ENCODE data around the gene NAXE.
"Not testable (repeated sequence)": the region's sequence is repeated elsewhere in the genome, so short reads cannot be mapped to it uniquely, and the experiment has no call there.

Gene NAXE

DNA sequence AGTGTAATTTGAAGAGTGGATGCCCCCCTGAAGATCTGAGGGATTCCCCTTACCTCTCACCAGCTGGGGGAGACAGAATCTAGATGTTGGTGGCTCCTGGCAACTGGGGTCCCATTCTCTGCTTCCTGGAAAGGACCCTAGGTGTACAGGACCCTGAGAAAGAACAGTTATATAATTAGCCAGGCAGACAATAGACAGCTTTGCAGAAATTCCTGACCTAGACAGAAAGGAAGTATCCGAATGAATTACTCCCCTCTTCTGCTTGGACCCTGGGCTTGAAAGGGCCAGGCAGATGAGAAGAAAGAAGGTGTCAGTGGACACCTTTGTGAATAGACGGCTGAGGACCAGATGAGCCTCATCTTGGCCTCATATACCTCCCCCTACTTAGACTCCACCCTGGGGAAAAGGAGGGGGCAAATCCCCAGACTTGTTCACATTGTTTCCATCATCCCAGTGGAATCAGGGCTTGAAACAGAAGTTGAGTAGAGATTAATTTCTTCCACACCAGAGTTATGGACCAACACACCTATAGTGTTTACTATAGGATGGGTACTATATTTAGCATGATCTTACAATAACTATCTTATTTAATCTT is 17.4 kb upstream of the NAXE start:
- Histone ChIP-seq H3K27me3 (ENCODE audit: control insufficient read depth, insufficient read depth, low read length) (peaks cover 3% of the 10 kb centered on the region), H3K9ac (ENCODE audit: low read length) (no peak overlapping the region), H3K36me3 (ENCODE audit: control insufficient read depth, insufficient read depth, low read length) (no peaks in the 10 kb centered on the region), H3K27ac (ENCODE audit: low read depth, low read length) (no peak overlapping the region), H3K4me1 (ENCODE audit: control insufficient read depth, insufficient read depth, low read length) (peaks cover 7% of the 10 kb centered on the region), H3K4me3 (ENCODE audit: low read length) (no peak overlapping the region)

DNA sequence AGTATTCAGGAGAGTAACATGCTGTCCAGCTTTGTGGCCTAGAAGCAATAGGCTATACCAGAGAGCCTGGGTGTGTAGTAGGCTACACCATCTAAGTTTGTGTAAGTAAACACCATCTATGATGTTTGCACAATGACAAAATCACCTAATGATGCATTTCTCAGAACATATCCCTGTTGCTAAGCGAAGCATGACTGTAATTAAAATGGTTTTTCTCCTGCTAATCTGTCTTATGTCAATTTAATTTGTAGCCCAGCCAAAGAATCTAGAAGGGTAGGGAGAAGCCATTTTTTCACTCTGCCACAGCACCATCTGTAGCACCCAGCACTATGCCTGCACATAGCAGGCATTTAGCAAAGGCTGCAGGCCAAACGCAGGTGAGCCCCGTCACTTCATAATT is 14.0 kb upstream of the NAXE start:
- Histone ChIP-seq H3K4me3 (ENCODE audit: low read length) (no peak overlapping the region), H3K27ac (ENCODE audit: low read depth, low read length) (no peak overlapping the region), H3K9ac (ENCODE audit: low read length) (no peak overlapping the region), H3K4me1 (ENCODE audit: control insufficient read depth, insufficient read depth, low read length) (no peaks in the 10 kb centered on the region), H3K36me3 (ENCODE audit: control insufficient read depth, insufficient read depth, low read length) (no peaks in the 10 kb centered on the region), H3K27me3 (ENCODE audit: control insufficient read depth, insufficient read depth, low read length) (peaks cover 3% of the 10 kb centered on the region)

DNA sequence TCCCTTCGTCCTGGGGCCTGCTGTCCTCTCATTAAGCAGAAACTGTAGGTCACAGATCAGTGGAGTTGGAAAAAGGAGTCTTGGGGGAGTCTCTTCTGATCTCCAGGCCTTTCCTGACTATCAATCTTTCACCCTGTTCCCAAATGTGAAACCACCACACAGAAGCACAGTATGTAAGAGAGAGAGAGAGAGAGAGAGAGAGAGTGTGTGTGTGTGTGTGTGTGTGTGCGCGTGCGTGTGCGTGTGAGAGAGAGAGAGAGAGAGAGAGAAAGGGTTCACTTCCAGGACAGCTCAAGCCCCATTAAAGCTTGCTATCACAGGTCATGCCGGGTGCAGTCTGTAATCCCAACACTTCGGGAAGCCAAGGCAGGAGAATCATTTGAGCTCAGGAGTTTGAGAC is 13.5 kb upstream of the NAXE start:
- Histone ChIP-seq H3K4me3 (ENCODE audit: low read length) (no peak overlapping the region), H3K27me3 (ENCODE audit: control insufficient read depth, insufficient read depth, low read length) (peaks cover 2% of the 10 kb centered on the region), H3K4me1 (ENCODE audit: control insufficient read depth, insufficient read depth, low read length) (no peaks in the 10 kb centered on the region), H3K27ac (ENCODE audit: low read depth, low read length) (no peak overlapping the region), H3K36me3 (ENCODE audit: control insufficient read depth, insufficient read depth, low read length) (no peaks in the 10 kb centered on the region), H3K9ac (ENCODE audit: low read length) (no peak overlapping the region)

DNA sequence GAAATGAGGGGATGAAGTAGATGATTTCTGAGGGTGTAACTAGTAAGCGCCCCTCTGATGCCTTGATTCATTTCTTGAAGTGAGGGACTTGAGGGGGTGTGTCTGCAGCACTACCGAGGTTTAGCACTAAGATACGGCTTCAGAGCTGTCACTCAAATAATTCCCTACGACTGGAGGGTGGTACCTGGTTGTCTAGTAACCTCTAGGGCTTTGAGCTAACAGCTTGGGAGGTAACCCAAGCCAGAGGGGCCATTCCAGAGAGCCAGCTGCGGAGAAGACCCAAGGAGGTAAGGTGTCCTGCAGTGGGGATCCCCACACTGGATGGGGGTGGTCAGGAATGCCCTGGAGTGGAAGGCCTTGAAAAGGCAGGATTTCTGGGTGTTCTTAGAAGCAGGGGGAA is 12.1 kb upstream of the NAXE start, which contains the start of gene TTC24:
Gene TTC24, plus strand, starts transcription at position 252 of the 400 bp plus-strand sequence. CDS start 1,642 bp downstream, outside the sequence.
- no peak within 1 kb of the TSS for H3K27ac ChIP-seq (ENCODE audit: low read depth, low read length)
- H3K9ac ChIP-seq (ENCODE audit: low read length) = no peak within 1 kb of the TSS
- H3K4me3 ChIP-seq (ENCODE audit: low read length) = no peak within 1 kb of the TSS
- no peaks in the 10 kb centered on the region for H3K27me3 ChIP-seq (ENCODE audit: control insufficient read depth, insufficient read depth, low read length)
- H3K36me3 ChIP-seq (ENCODE audit: control insufficient read depth, insufficient read depth, low read length) = no peaks in the 10 kb centered on the region
- no peaks in the 10 kb centered on the region for H3K4me1 ChIP-seq (ENCODE audit: control insufficient read depth, insufficient read depth, low read length)

DNA sequence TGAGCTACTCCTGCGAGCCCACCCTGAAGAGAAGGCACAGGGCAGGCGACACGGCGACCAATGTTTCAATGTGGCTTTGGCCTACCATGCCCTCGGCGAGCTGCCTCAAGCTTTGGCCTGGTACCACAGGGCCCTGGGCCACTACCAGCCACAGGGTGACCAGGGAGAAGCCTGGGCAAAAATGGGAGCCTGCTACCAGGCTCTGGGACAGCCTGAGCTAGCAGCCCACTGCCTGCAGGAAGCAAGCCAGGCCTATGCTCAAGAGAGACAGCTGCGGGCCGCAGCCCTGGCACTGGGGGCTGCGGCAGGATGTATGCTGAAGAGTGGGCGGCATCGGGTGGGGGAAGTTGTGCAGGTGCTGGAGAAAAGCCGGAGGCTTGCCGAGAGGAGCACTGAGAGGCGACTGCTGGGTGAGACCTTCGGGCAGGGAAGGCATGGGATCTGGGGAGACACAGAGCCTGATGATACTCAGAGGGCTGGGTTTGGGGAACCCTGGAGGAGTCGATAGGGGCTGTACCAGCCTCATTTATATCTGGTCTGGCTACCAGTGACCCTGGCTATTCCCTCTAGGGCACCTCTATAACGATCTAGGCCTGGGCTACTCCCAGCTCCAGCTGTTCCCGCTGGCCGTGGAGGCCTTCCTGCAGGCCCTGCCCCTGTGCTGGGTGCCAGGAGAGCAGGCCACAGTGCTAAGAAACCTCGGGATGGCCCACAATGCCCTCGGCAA is 9.8 kb upstream of the NAXE start:
- no peaks in the 10 kb centered on the region for H3K36me3 ChIP-seq (ENCODE audit: control insufficient read depth, insufficient read depth, low read length)
- H3K4me3 ChIP-seq (ENCODE audit: low read length) = no peak overlapping the region
- no peak overlapping the region for H3K27ac ChIP-seq (ENCODE audit: low read depth, low read length)
- H3K4me1 ChIP-seq (ENCODE audit: control insufficient read depth, insufficient read depth, low read length) = no peaks in the 10 kb centered on the region
- H3K9ac ChIP-seq (ENCODE audit: low read length) = no peak overlapping the region
- H3K27me3 ChIP-seq (ENCODE audit: control insufficient read depth, insufficient read depth, low read length) = no peaks in the 10 kb centered on the region

DNA sequence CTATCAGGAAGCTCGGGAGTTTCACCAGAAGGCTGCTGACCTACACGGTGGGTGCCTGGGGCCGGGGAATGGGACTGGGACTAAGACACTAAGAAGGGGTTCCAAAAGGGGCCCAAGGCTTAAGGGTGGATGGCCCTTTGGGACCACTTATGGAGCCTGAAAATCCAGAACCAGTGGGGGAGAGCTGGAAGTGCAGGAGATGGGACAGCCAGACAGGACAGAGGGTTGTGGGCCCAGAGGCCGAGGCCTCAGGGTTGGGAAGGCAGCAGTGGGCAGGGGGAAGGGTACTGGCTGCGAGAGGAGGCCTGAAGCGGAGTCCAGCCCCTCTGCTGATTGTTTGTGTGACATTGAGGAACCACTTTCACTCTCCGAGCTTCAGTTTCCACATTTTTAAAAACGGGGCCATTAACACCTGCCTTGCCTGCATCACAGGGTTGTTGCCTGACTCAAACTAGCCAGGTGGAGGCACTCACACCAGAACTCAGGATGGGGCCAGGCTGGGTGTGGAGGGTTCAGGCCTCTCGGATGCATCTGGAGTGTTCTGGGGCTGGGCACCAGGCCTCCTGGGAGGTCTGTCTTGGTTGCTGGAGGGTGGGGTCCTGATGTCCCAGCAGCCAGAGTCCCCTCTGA is 9.1 kb upstream of the NAXE start:
- Histone ChIP-seq H3K27me3 (ENCODE audit: control insufficient read depth, insufficient read depth, low read length) (no peaks in the 10 kb centered on the region), H3K9ac (ENCODE audit: low read length) (no peak overlapping the region), H3K4me3 (ENCODE audit: low read length) (no peak overlapping the region), H3K4me1 (ENCODE audit: control insufficient read depth, insufficient read depth, low read length) (no peaks in the 10 kb centered on the region), H3K36me3 (ENCODE audit: control insufficient read depth, insufficient read depth, low read length) (no peaks in the 10 kb centered on the region), H3K27ac (ENCODE audit: low read depth, low read length) (no peak overlapping the region)

DNA sequence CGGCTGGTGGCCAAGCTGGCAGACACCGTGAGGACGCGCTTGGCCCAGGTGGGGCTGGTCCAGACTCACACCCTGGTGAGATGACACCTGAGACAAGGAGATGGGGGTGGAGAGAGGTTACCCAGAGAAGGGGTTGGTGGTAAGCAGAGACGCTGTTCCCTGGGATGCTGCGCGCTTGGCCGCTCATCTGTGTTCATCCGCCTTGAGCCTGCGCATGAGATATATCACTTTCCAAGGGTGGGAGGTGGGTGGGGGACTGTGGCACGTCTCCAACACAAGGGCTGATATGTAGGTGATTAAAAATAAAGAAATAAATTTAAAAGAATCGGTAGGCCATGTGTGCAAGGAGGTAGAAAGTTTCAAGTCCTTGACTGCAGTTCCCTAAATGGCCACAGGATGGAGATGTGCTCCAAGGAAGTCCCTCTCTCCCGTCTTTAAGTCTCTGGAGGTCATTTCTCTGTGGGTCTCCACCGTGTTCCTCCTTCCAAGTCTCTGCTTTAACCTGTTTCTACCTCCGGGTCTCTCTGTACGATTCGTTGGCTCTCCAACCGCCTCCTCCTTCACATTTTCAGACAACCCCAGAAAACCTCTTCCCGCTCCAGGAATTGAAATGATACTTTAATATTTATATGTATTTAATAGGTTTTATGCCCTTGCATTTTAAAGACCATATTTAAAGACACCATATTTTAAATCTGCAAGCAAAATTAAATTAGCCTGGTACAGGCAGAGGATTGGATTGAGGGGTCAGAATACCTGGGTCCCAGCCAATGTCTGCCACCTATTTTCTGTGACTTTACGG is 7.6 kb upstream of the NAXE start:
- H3K27me3 ChIP-seq (ENCODE audit: control insufficient read depth, insufficient read depth, low read length) = no peaks in the 10 kb centered on the region
- H3K36me3 ChIP-seq (ENCODE audit: control insufficient read depth, insufficient read depth, low read length) = no peaks in the 10 kb centered on the region
- no peak overlapping the region for H3K27ac ChIP-seq (ENCODE audit: low read depth, low read length)
- H3K9ac ChIP-seq (ENCODE audit: low read length) = no peak overlapping the region
- H3K4me1 ChIP-seq (ENCODE audit: control insufficient read depth, insufficient read depth, low read length) = no peaks in the 10 kb centered on the region
- no peak overlapping the region for H3K4me3 ChIP-seq (ENCODE audit: low read length)

DNA sequence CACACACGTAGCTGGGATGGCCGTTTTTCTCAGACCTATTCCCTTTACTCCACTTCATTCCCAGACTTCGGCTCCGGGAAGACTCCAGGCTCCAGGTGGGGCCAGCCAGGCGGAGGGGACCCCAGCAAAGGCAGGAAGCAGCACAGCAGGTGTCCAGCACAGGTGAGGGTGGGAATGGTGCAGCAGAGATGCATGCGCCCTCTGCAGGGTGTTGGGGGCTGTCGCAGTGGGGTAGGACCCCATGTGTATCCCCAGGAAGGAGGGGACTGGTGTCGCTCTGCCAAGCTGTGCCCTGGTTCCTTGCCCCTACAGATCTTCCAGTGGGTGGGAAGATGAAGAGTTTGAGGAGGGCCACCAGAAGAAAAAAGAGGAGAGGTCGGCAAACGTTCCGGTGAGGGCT is 6.8 kb upstream of the NAXE start:
- no peak overlapping the region for H3K9ac ChIP-seq (ENCODE audit: low read length)
- H3K4me1 ChIP-seq (ENCODE audit: control insufficient read depth, insufficient read depth, low read length) = no peaks in the 10 kb centered on the region
- no peaks in the 10 kb centered on the region for H3K36me3 ChIP-seq (ENCODE audit: control insufficient read depth, insufficient read depth, low read length)
- no peaks in the 10 kb centered on the region for H3K27me3 ChIP-seq (ENCODE audit: control insufficient read depth, insufficient read depth, low read length)
- no peak overlapping the region for H3K4me3 ChIP-seq (ENCODE audit: low read length)
- H3K27ac ChIP-seq (ENCODE audit: low read depth, low read length) = no peak overlapping the region

DNA sequence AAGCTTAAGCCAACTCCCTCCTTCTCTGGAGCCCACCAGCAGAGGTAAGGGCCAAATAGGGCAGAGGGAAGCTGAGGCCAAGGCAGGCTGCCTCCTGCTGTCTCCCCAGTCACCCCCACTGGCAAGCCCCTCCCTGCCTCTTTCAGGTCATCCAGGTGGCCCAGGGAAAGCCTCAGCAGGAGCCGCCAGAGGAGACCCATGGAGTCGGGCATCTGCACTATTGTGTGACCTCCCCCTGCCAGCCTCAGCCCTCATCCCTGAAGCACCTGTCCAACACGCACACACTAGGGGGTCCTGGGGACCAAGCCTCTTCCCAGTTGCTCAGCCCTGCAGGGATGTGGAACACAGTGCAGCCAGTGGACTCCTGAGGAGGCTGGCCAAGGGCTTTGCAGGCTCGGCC is 5.3 kb upstream of the NAXE start:
- no peak overlapping the region for H3K4me3 ChIP-seq (ENCODE audit: low read length)
- no peaks in the 10 kb centered on the region for H3K36me3 ChIP-seq (ENCODE audit: control insufficient read depth, insufficient read depth, low read length)
- no peak overlapping the region for H3K27ac ChIP-seq (ENCODE audit: low read depth, low read length)
- no peaks in the 10 kb centered on the region for H3K27me3 ChIP-seq (ENCODE audit: control insufficient read depth, insufficient read depth, low read length)
- H3K4me1 ChIP-seq (ENCODE audit: control insufficient read depth, insufficient read depth, low read length) = peaks cover 4% of the 10 kb centered on the region
- H3K9ac ChIP-seq (ENCODE audit: low read length) = no peak overlapping the region

DNA sequence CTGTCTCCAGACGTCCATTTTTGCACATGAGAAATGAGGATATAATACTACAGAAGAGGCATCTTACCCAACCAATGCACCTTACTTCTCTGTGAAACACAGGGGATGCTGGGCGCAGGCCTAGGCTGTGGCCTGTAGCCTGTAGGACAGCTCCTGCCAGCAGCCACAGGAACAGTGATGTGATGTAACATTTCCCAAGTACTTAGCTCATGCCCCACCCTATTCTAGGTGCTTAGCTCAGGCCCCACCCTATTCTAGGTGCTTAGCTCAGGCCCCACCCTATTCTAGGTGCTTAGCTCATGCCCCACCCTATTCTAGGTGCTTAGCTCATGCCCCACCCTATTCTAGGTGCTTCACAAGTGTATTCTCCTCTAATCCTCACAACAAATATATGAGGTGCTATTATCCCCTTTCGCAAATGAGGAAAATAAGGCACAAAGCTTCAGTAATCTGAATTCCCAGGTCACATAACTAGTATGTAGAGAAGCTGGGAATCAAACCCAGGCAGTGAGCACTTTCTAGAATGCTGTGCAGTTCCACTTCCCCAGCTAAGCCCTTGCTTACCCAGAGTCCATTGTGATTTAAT is 4.6 kb upstream of the NAXE start:
- no peak overlapping the region for H3K9ac ChIP-seq (ENCODE audit: low read length)
- H3K4me3 ChIP-seq (ENCODE audit: low read length) = no peak overlapping the region
- no peaks in the 10 kb centered on the region for H3K27me3 ChIP-seq (ENCODE audit: control insufficient read depth, insufficient read depth, low read length)
- H3K27ac ChIP-seq (ENCODE audit: low read depth, low read length) = no peak overlapping the region
- H3K36me3 ChIP-seq (ENCODE audit: control insufficient read depth, insufficient read depth, low read length) = no peaks in the 10 kb centered on the region
- H3K4me1 ChIP-seq (ENCODE audit: control insufficient read depth, insufficient read depth, low read length) = peaks cover 5% of the 10 kb centered on the region

DNA sequence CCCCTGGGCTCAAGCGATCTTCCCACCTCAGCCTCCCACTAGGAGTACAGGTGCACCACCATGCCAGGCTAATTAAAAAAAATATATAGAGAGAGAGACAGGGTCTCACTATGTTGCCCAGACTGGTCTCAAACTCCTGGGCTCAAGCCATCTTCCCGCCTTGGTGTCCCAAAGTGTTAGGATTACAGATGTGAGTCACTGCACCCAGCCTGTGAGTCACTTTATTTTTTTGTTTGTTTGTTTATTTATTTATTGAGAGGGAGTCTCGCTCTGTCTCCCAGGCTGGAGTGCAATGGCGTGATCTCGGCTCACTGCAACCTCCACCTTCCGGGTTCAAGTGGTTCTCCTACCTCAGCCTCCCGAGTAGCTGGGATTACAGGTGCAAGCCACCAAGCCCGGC is 3.6 kb upstream of the NAXE start:
- not testable (repeated sequence) for H3K4me3 ChIP-seq (ENCODE audit: low read length); H3K4me1 ChIP-seq (ENCODE audit: control insufficient read depth, insufficient read depth, low read length); H3K27me3 ChIP-seq (ENCODE audit: control insufficient read depth, insufficient read depth, low read length); H3K9ac ChIP-seq (ENCODE audit: low read length); H3K36me3 ChIP-seq (ENCODE audit: control insufficient read depth, insufficient read depth, low read length); H3K27ac ChIP-seq (ENCODE audit: low read depth, low read length)

DNA sequence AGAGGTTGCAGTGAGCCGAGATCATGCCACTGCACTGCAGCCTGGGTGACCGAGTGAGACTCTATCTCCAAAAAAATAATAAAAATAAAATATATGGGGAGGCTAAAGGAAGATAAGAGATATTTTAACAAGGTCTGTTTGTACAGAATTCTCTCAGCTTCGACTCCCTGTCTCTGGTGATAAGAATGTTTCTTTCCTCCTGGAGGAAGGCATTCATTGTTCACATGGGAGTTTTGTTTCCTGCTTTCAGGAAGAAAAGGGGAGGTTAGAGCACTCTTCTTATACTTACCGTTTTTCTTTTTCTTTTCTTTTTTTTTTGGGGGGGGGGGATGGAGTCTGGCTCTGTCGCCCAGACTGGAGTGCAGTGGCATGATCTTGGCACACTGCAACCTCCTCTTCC is 2.0 kb upstream of the NAXE start:
- peaks cover 1% of the 10 kb centered on the region for H3K36me3 ChIP-seq (ENCODE audit: control insufficient read depth, insufficient read depth, low read length)
- H3K4me3 ChIP-seq (ENCODE audit: low read length) = no peak overlapping the region
- no peaks in the 10 kb centered on the region for H3K27me3 ChIP-seq (ENCODE audit: control insufficient read depth, insufficient read depth, low read length)
- no peak overlapping the region for H3K9ac ChIP-seq (ENCODE audit: low read length)
- H3K27ac ChIP-seq (ENCODE audit: low read depth, low read length) = no peak overlapping the region
- H3K4me1 ChIP-seq (ENCODE audit: control insufficient read depth, insufficient read depth, low read length) = peaks cover 7% of the 10 kb centered on the region
